HT1080 (cell line): ENCODE measurements around the gene CKAP4. TPM values are rescaled to one million over a fixed set of nuclear protein-coding genes. Genes with fewer than 3 reads are reported as not detected.

ENCODE experiments used
- DNase-seq: peaks from one replicate; pipeline ENCODE4 v3.0.0-alpha.2; 2015; ENCODE audit warnings: low read depth
- total RNA-seq: library from RNA; depleted of rRNA; stranded (reverse); fragments of >200 nt; shearing (Covaris generic); gene quantifications from 2 replicates; pipeline ENCODE4 v1.2.3, GENCODE V29; 2014

Gene CKAP4
- total RNA-seq, 1 experiment from 2014 or later: 83.0 TPM

- no peak for DNase-seq
These were observed 4.2 kb downstream of the CKAP4 start for GRCh38 chr12:106243620-106244019.

- no peak for DNase-seq
These were observed 7.0 kb downstream of the CKAP4 start for GRCh38 chr12:106240821-106241220.

- DNase-seq: no peak
These were observed 7.9 kb downstream of the CKAP4 start for GRCh38 chr12:106239951-106240335.

GRCh38 chr12:106239241-106239950 lies 8.4 kb downstream of the CKAP4 start:
- no peak for DNase-seq

GRCh38 chr12:106238146-106238545 lies 9.7 kb downstream of the CKAP4 start:
- DNase-seq: no peak

- no peak for DNase-seq
These were observed 12.1 kb downstream of the CKAP4 start for GRCh38 chr12:106235770-106236169.

- DNase-seq: peak; percentile 14
These were observed 13.4 kb downstream of the CKAP4 start for GRCh38 chr12:106234449-106234848.

GRCh38 chr12:106233011-106233410 lies 14.8 kb downstream of the CKAP4 start:
- no peak for DNase-seq

- DNase-seq: no peak
These were observed 18.7 kb downstream of the CKAP4 start for GRCh38 chr12:106229036-106229591.

- no peak for DNase-seq
These were observed 19.5 kb downstream of the CKAP4 start for GRCh38 chr12:106228320-106228710.

- peak; percentile 19 for DNase-seq
These were observed 20.0 kb downstream of the CKAP4 start for GRCh38 chr12:106227641-106228319.

- peak; percentile 61 for DNase-seq
These were observed 20.8 kb downstream of the CKAP4 start for GRCh38 chr12:106226884-106227640.

GRCh38 chr12:106224355-106224706 lies 23.5 kb downstream of the CKAP4 start:
- DNase-seq: no peak

- DNase-seq: peak; percentile 65
These were observed 24.1 kb downstream of the CKAP4 start for GRCh38 chr12:106223485-106224354.

- no peak for DNase-seq
These were observed 27.3 kb downstream of the CKAP4 start for GRCh38 chr12:106220536-106220935.

GRCh38 chr12:106219043-106219442 lies 28.8 kb downstream of the CKAP4 start:
- DNase-seq: no peak

- DNase-seq: no peak
These were observed 30.1 kb downstream of the CKAP4 start for GRCh38 chr12:106217706-106218105.

GRCh38 chr12:106214571-106214970 lies 33.2 kb downstream of the CKAP4 start:
- DNase-seq: no peak

GRCh38 chr12:106213662-106214061 lies 34.2 kb downstream of the CKAP4 start:
- DNase-seq: no peak

- no peak for DNase-seq
These were observed 35.8 kb downstream of the CKAP4 start for GRCh38 chr12:106211973-106212372.
